ENCODE measurements around the gene PDZD7.

Gene PDZD7

DNA sequence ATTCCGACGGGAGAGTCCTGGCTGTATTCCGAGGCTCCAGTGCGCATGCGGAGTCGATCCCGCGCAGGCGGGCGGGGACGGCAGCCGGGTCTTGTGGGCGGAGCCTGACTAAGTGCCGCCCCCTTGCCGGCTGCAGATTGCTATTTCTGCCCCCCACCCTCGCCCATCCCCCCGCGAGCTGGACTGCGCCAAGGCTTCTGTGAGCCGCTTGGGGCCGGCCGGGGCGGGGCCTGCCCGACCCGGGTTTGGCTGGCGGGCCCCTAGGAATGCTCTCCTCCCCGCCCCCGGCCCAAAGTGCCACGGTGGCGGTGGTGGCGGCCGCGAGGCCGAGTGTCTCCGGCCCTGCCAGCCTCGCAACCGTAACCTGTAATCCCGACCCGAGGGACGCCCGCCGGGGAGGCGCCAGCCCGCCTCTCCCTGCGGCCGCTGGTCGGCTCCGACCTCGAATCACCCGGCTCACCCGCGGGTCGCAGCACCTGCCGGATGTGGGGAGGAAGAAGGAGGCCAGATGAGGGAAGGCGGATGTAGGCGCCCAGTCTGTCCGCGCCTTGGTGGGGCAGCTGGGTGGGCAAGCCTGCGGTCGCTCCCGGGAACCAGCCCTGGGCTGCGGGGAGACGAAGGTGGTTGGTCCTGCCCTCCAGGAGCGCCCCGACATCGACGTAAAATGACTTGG is 30.2 kb upstream of the PDZD7 start:
- peak; percentile 80 for DNase-seq

DNA sequence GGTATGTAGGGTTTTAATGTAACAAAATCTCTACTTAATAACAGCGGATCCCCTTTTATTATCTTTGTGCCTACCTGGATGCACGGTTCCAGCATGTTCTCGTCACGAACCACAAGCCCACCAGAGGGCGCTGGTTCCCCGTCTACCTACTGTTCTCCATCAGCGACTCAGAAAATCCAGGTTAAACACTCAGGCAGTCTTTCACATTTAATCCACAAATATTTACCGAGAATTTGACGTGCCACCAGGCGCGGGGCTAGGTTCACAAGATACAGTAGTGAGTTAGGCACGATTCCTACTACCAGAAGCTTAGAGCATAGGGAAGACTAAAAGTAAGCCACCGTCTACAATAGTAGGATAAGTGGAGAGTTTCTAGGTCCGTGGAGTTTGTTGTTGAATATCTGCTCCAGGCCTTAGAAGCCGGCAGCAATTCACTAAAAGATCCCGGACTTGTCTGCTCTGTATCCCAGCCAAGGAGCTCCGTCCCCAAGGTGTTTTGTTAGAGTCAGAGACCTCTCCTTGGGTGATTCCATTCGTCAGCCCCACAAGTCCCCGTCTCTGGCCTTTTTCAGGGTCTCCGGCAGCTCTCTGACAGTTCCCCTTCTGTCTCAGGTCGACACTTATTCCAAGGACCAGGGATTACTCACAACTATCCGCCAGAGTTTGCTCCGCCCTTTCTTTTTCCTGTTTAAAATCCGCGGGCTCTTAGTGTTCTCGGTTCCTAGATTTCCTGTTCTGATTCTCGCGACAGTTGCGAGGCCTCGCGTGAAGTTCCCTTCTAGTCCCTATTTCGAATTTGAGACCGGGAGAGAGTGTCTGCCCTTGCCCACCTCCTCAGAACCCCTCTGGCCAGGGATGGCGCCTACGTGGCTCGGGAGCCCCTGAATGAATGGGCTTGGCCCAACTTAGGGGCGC is 29.4 kb upstream of the PDZD7 start:
- DNase-seq: peak; percentile 80

DNA sequence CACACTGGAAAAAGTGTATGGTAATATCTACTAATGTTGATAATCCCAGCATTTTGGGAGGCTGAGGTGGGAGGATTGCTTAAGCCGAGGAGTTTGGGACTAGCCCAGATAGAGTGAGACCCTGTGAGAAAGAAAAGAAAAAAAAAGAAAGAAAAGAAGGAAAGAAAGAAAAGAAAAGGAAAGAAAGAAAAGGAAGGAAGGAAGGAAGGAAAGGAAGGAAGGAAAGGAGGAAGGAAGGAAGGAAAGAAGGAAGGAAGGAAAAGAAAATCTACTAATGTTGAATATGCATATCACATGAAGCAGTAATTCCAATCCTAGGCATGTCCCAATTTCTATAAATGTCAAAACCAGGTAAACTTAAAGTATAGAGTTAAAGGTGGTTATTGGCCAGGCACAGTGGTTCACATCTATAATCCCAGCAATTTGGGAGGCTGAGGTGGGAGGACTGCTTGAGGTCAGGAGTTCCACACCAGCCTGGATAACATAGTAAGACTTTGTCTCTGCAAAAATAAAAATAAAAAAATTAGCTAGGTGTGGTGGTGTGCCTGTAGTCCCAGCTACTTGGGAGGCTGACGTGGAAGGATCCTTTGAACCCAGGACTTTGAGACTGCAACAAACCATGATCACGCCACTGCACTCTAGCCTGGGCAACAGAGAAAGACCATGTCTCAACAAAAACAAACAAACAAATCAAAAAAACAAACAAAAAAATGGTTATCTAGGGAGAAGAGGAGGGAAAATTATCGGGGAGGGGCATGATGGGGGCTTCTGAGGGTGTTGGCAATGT is 25.6 kb upstream of the PDZD7 start:
- DNase-seq: no peak

DNA sequence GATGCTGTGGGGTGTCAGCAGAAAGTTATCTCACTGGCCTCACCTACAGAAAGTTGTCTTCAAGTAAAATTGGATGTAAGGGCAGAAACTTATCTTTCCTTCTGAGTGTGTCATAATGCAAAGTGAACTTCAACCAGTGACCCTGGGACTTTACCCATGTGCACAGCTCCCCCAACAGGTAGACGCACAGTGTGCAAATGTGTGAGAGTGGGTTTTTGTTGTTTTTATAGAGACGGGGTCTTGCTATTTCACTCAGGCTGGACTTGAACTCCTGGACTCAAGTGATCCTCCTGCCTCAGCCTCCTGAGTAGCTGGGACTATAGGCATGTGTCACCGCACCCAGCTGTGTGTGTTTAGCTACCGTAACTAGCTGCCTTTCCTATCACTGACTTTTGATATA is 24.5 kb upstream of the PDZD7 start:
- no peak for DNase-seq

DNA sequence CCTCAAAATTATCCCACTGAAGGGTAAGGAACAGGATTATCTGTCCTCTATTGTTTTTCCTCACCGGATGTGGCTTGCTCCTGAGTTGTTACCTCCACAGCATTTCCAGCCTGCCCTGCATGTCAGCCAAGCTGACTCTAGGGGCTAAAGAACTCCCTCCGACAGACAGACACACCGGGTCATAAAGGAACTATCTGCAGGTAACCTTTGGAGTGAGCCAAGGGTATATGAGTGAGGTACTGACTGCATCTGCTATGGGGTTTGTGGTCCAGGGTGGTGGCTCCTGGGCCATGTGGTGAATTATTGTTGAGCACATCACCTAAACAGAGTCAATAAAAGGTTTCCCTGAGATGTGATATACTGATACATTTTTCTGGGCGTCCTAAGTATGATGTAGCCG is 23.9 kb upstream of the PDZD7 start:
- DNase-seq: no peak

DNA sequence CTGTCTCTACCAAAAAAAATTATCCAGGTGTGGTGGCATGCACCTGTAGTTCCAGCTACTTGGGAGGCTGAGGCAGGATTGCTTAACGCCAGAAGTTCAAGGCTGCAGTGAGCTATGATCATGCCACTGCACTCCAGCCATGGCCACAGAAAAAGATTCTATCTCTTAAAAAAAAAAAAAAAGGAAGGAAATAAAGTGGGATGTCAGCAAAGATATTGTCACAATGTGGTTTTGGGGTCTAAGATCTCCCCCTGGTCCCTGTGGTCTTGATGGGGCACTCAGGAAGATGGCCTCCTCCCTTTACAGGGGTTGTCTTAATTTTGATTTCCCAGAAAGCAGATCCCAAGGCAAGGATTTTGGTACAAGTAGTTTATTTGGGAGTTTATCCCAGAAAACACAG is 23.4 kb upstream of the PDZD7 start:
- no peak for DNase-seq

DNA sequence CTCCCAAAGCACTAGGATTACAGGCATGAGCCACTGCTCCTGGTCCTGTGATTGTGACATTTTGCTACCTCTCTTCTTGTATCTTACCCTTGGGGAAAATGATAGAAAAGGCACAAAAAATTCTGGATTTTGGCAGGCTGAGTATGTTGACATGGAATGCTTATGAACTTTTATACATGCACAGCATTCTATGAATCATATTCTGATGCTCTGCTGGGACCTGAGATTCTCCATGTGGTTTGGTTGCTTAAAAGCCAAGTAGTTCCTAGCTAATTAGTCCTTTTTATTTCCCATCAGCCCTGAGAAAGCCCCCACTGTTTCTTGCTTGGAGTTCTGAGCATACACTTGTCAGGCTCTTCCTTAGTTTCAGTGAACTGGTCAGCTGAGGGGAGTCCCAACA is 22.6 kb upstream of the PDZD7 start:
- no peak for DNase-seq

DNA sequence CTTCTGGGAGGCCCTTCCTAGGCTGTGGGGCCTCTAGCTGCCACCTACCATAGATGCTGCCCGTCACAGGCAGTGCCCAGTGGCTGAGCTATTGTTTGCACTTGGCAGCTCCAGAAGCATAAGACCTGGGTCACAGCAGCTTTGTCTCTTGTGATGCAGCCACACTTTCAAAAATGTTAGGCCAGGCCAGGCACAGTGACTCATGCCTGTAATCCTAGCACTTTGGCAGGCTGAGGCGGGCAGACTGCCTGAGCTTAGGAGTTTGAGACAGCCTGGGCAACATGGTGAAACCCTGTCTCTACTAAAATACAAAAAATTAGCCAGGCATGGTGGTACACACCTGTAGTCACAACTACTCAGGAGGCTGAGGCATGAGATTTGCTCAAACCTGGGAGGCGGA is 21.4 kb upstream of the PDZD7 start:
- DNase-seq: no peak

DNA sequence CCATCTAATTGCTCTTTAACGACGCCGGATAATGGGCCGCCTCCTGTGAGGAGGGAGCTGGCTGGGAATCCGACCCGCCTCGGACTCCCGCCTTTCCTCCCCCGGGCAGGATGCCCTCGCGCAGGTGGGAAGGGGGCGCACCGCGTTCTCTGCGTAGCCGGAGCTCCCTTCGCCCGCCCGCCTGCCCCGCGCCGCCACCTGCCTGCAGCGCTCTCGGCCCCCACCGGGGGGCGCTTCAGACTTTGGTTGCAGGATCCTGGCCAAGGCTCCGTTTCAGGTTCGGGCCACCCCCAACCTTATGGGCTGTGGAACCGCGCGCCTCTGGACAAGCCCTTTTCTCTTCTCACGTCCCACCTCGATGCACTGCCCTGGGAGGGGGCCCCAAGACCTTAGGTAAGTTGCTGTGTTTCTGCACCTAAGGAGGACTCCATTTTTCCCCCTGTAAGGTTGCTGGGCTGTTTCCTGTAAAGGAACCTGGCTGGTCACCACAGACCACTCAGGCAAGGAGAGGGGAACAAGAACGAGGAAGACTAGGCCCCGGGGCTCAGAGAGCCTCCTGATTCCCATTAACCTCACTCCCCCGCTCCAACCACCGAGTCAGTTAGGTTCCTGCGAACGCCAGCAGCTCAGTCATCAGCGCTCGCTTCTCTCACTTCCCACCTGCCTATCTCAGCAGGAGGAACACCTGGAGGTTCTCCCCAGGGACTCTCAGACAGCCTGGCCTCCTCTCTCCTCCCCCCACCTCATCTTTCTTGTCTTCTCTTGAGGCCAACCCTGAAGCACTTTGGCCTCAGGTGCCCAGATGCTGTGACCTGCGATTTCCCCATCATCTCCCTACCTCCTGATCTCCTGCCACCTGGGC is 19.5 kb upstream of the PDZD7 start:
- DNase-seq: peak; percentile 56

DNA sequence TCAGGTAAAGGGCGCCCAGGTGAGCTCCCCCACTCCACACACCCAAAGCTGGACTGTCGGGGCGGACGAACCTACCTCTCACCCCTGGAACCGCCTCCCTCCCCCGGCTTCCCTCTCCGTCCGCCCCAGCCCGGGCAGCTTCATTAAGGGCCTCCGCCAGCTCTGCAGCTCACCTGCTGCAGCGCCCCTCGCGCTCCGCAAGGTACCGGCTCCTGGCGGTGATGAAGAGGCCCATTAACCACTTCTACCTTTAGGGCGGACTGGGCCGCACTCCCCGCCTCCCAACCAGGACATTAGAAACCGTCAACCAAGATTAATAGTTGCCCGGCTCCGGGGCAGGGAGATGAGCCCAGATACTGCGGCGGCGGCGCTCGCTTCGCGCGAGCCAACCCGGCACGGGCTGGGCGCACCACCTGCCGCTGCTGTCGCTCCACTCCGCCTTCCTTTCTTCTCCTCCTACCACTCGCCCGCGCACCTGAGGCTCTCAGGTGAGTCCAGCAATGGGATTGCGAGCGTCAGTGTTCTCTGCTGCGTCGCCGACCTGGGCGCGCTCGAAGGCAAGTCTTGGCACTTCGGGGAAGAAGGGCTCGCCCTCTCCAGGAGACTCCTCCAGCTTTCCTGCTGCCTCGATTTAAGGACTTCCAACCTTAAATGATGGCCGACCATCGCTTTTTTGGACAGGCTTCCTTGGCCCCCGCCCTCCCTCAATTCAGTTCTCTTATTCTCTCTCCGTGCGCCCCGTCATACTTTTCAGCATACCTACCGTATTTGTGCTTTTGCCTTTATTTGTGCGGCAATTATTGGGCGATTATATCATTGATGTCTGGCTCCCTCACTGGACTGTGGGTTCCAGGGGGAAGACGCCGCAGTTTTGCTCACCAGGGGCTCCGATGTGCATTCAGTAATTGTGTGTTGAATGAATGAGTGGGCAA is 17.3 kb upstream of the PDZD7 start:
- DNase-seq: peak; percentile 63

DNA sequence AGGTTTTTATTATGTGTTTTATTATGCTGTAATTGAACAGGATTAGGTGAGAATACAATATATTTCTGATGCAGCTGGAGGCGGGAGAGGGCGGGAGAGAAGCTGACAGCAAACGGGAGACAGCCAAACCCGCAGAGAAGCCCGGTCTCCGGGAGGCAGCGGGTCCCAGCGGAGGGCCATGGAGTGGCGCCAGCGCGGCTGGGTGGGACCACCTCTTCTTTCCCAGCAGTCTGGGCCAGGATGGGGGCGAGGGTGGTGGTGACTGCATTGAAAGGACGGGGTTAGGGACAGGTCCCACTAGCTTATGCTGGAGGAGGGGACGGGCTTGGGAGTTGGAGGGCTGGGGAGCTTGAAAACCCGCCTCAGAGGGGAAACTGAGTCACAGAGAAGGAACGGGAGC is 16.3 kb upstream of the PDZD7 start:
- no peak for DNase-seq

DNA sequence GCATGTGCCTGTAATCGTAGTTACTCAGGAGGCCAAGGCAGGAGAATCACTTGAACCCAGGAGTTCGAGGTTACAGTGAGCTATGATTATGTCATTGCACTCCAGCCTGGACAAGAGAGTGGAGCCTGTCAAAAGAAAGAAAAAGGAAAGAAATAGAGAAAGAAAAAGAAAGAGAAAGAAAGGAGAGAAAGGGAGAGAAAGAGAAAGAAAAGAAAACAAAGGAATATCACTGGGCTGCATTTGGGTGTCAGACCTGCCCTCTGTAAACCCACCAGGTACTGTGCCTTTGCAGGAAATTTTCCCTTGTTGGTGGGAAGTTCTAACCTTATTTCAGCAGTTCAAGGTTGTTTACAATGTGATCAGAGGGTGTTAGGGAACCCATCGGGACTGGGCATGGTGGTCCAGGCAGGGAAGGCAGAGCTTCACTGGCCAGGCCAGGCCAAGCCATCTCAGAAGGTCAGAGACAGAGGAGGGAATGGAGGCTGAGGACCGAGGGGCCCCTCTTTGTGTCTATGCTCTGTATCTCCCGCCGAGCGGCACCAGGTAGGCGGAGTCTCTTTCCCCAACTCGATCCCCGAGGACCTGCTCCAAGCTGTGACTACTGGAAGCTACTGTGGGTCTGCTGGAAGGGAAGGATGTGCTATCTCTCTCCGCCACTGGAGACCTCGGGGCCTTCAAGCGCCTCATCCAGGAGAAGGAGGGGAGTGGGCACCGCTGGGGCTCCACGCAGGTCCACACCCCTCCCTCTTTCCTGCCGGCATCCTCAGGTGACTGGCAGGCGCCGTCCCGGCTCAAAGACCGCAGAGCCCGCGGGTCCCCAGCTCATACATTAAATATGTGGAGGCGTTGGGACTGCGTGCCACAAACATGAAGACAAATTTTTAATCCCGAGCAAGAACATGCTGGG is 15.7 kb upstream of the PDZD7 start:
- DNase-seq: no peak

DNA sequence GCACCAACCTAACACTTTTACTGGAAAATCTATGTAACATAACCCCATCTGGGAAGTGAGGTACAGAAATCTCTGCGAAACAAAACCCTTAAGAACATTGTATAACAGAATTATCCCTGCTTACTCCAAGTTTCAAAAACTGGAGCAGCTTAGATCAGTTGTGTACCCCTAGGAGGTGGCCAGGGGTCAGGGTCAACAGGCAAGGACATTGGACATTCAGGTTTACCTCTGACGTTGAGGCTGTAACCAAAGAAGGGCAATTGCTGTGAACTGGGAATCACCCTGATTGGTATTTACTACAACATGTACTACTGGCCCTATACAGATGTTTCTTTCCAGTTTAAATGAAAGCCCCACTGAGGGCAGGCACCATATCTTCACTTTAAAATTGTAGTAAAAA is 13.2 kb upstream of the PDZD7 start:
- no peak for DNase-seq

DNA sequence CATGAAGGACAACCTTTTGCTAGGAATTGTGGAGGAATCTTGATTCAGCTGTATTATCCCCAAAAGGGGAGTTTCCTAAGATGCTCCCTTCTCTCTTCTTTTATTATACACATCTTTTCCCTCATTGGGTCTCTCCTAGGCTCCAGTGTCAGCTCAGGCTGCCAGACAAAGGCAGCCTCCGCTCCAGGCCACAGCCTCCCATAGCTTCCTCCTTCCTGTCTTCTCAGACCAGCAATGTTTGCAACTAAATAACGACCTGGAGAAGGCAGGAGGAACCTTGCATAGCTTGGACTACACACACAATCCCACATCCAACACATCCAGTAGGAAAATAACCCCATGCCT is 12.4 kb upstream of the PDZD7 start:
- DNase-seq: no peak

DNA sequence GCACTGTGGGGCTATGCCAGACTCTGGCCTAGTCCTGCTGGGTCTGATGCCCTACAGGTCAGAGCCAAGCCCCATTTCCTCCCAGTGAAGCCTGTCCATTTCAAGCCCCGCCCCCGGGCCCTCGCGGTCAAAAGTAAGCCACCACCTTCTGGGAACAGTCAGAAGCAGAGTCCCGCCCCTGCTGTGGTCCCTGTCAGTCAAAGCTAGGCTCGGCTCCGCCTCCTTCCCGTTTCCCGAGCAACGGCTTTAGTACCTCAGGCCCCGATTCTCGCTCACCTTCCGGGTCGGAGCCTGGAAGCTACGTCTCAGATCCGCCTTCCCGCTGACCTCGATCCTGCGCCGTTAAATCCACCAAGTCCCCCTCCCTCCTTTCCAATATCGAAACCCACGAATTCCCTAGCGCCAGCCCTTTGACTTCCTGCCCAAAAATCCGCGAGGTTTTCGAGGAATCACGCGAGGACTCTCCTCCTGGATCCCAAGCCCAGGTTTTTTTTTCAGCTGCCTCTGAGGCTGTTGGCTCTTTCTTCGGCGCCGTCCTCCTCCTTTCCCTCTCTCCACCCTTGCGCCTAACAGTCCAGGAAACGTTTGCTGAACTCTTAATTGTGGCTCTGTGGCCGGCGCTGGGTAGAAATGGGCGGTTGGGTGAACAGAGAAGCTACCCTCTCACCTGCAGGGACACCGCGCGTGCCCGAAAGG is 11.9 kb upstream of the PDZD7 start:
- peak; percentile 86 for DNase-seq

DNA sequence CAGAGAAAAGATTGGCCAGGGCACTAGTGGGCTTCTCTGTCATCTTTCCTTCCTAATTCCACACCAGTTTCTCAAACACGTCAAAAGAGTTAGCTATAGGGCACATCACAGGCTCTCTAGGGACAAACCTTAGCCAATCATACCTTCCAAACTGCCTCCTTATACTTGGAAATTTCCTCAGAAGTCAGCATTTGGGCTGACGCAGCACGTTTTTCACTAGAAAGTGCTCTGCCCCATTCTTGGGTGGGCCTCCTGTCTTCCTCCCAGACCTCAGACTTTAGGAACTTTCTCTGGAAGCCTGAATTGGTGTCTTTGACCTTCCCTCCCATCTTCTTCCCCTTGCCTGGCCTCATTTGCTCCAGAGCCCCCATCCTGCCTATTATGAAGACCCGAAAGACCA is 11.2 kb upstream of the PDZD7 start:
- DNase-seq: no peak

DNA sequence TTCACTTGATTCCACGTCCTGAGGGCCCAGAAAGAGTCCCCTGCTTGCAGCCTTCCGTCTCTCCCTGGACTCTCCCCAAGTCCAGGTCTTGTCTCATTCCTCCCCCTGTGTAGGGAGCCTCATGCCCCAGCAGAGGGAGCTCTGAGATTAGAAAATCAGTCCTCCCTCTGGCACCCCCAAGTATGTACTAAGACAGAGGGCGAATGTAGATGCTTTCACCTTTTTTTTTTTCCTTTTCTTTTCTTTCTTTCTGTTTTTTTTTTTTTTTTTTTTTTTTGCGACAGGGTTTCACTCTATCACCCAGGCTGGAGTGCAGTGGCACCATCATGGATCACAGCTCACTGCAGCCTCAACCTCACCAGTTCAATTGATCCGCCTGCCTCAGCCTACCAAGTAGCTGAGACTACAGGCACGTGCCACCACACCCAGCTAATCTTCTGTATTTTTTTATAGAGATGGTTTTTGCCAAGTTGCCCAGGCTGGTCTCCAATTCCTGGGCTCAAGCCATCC is 10.4 kb upstream of the PDZD7 start:
- DNase-seq: peak; percentile 58

DNA sequence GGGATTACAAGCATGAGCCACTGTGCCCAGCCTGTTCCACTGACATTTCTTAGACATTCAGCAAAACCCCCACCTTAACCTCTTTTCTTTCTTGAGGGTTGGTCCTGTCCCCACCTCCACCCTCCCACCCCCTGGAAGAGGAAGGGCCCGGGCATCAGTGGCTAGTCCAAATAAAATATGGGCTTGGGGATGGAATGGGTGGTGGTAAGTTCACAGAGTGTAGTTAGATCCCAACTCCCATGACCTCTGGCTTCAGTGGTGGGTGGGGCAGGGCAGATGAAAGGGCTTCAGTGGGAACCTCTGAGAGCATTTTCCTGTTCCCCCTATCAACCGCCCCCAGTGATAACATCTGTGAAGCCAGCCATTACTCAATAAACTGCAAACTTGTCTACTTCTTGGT is 9.9 kb upstream of the PDZD7 start:
- DNase-seq: no peak

DNA sequence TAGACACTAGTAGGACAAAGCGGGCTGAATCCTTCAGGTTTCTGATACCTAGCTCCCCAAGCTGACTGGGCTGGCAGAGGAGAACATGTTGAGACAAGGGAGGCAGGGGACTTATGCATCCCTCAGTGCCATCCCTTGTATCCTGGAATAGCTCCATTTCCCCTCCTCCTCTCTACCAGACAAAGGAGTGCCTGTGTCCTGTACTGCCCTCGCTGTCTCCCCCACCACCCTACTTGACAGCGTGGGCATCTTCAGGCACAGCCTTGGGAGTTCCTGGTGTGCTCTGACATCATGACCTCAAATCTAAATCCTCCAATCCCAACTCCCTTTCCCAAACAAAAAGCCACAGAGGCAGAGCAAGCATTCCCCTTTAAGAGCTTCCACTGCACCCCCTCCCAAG is 9.1 kb upstream of the PDZD7 start:
- no peak for DNase-seq

DNA sequence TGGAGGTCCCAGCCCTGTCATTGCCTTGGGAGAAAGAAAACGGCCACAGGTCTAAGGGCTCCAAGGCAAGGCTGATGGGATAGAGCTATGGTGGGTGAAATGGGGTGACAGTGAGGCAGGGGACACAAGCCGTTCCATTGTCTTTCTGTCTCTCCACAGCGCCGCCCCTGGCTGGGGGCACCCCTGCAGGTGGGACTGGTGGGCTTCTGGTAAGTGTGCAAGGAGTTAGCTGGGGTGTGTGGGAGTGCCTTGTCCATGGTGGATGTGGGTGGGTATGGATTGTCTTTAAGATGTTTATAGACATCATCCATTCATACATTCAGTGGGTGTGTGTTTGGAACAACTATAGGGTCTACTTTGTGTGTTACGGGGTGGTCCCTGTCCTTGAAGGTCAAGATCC is 7.6 kb upstream of the PDZD7 start:
- DNase-seq: no peak
